Left cardiac atrium (tissue), 4 donors: ENCODE data around the gene POTEB2. TPM values are rescaled to one million over a fixed set of nuclear protein-coding genes. Genes with fewer than 3 reads are reported as not detected.
"Not testable (repeated sequence)": the region's sequence is repeated elsewhere in the genome, so short reads cannot be mapped to it uniquely, and the experiment has no call there.

Source experiments
- ATAC-seq, 2 donors: fragments of 200-7000 bp; cut with Tn5 transposase; one replicate each; pipeline ENCODE4 v1.9.1; 2020; ENCODE audit warnings: mild to moderate bottlenecking in 2 of 2, moderate library complexity in 2 of 2
- DNase-seq: peaks from one replicate; pipeline ENCODE4 v3.0.0-alpha.2; 2020
- intact Hi-C, 2 donors: fragments of 100-400 bp; cut with DNase I; formaldehyde crosslinking; loops; one replicate each; pipeline versions ENCODE4 v1.14.1 to v1.15.1; 2022 to 2023
- long read RNA-seq: library from polyadenylated mRNA; unstranded; transcript quantifications from one replicate; pipeline ENCODE4 v2.0.0, GENCODE V29; 2021
- microRNA-seq, 2 donors: library from miRNA; unstranded; fragments of <30 nt; microRNA quantifications; one replicate each; pipeline ENCODE4 v1.2.0, GENCODE V29; 2020
- total RNA-seq, 2 donors: library from RNA; stranded (reverse); fragmentation: NEBNext Ultra II Directional; extraction: Animal tissue kit (Norgen Biotek cat#: 25700); gene quantifications; one replicate each; pipeline ENCODE4 v1.2.1, GENCODE V29; 2021
- donor health status: DM: no; HTN: yes; CAD: no.
- donor health status: DM: no; HTN: yes; CAD: no; lungs with severe emphysema.
- donor health status: DM: yes; HTN: yes; CAD: no.
- donor health status: Dilated cardiomyopathy.

POTEB2 gene
- not detected for total RNA-seq
- long read RNA-seq: 0 reads

- ATAC-seq, intact Hi-C loops, DNase-seq: not testable (repeated sequence)
These were observed at the start of gene POTEB2 for GRCh38 chr15:20866214-20866613. Gene POTEB2 (minus strand): TSS chr15:20866314. CDS start chr15:20866281, 33 bp downstream.

DNA sequence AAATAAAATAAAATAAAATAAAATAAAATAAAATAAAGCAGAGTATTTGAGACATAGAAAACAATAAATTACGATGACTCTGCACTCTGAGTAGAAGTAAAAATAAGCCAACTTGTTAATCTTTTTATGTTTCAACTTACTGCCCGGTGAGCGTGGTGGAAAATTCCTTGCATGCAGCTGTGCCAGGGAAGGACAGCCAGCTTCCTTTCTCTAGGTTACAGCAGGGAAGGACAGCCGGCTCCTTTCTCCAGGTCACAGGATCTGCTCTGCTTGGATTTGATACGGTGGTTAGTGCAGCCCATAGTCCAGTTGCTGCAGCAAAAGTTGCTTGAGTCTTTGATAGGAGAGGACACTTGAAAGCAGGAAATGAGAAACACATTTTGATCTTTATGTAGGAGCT lies 13.8 kb upstream of the POTEB2 start:
- peak; percentile 13 for DNase-seq
- intact Hi-C loops, ATAC-seq: not testable (repeated sequence)

DNA sequence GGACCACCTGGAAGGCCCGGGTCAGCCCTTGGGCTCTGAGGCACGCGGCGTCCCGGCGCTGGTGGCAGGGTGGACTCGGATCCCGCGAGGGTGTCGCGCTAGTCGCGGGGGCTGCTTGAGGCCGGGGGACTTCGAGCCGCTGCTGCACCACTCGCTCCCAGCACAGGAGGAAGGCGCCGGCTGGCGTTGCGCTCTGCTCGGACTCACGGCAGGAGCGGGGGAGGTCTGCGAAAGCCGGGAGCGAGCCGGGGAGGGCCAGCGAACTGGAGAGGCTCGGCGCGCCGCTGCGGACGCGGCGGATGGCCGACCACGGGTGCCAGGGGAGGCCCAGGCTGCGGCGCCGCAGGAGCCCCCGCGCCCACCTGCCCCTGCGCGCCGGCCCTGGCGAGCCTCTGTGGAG lies 12.3 kb upstream of the POTEB2 start:
- ATAC-seq, intact Hi-C loops: not testable (repeated sequence)
- peak; percentile 18 for DNase-seq

GRCh38 chr15:20877819-20878218 lies 11.7 kb upstream of the POTEB2 start:
- ATAC-seq, DNase-seq, intact Hi-C loops: not testable (repeated sequence)

Small RNA genes lying within 50 kb of the gene (microRNA-seq; reads per million reads assigned to microRNA genes)
- gene MIR3118-2: 0 reads per million in 2 donors
